ENCODE measurements around the gene CERS6.
"Not testable (repeated sequence)": the region's sequence is repeated elsewhere in the genome, so short reads cannot be mapped to it uniquely, and the experiment has no call there.

- TF ChIP-seq, protein P1, sequence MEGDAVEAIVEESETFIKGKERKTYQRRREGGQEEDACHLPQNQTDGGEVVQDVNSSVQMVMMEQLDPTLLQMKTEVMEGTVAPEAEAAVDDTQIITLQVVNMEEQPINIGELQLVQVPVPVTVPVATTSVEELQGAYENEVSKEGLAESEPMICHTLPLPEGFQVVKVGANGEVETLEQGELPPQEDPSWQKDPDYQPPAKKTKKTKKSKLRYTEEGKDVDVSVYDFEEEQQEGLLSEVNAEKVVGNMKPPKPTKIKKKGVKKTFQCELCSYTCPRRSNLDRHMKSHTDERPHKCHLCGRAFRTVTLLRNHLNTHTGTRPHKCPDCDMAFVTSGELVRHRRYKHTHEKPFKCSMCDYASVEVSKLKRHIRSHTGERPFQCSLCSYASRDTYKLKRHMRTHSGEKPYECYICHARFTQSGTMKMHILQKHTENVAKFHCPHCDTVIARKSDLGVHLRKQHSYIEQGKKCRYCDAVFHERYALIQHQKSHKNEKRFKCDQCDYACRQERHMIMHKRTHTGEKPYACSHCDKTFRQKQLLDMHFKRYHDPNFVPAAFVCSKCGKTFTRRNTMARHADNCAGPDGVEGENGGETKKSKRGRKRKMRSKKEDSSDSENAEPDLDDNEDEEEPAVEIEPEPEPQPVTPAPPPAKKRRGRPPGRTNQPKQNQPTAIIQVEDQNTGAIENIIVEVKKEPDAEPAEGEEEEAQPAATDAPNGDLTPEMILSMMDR (IDR thresholded peaks at IDR 0.05; ENCODE audit: poor library complexity) = not testable (repeated sequence)
- TF ChIP-seq EZH2 (IDR thresholded peaks at IDR 0.05; ENCODE audit: borderline replicate concordance); EZH2phosphoT487 (IDR thresholded peaks at IDR 0.05; ENCODE audit: low read depth, severe bottlenecking, unreplicated experiment): not testable (repeated sequence)
These were observed 43.8 kb upstream of the CERS6 start for GRCh38 chr2:168412301-168412700.
